Right lobe of liver (tissue), 6 donors: ENCODE measurements around the gene STK11IP. TPM values are rescaled to one million over a fixed set of nuclear protein-coding genes. Genes with fewer than 3 reads are reported as not detected.

ENCODE experiments used
- ATAC-seq, 4 donors: fragments of 200-7000 bp; cut with Tn5 transposase; one replicate each; pipeline ENCODE4 v1.9.1; 2020; ENCODE audit warnings: mild to moderate bottlenecking in 4 of 4, moderate library complexity in 4 of 4
- DNase-seq, 3 donors: peaks; one replicate each; pipeline ENCODE4 v3.0.0-alpha.2; 2020
- H3K27ac ChIP-seq, 3 donors: fragments of 200-600 bp; one replicate each; pipeline ENCODE4 v1.8.0; 2022
- H3K27me3 ChIP-seq, 2 donors: fragments of 200-600 bp; one replicate each; pipeline ENCODE4 v1.8.0; 2022
- H3K36me3 ChIP-seq, 4 donors: fragments of 200-600 bp; sonication (generic) in 1 of 4; one replicate each; pipeline versions ENCODE4 v1.5.1 to v1.8.0; 2017 to 2022; ENCODE audit warnings: control low read depth in 1 of 4
- H3K4me1 ChIP-seq, 4 donors: fragments of 200-600 bp; sonication (generic) in 1 of 4; one replicate each; pipeline versions ENCODE4 v1.5.1 to v1.8.0; 2017 to 2022; ENCODE audit warnings: control low read depth in 1 of 4
- H3K4me3 ChIP-seq, 3 donors: fragments of 200-600 bp; one replicate each; pipeline ENCODE4 v1.8.0; 2022
- H3K9me3 ChIP-seq, 4 donors: fragments of 200-600 bp; sonication (generic) in 1 of 4; one replicate each; pipeline versions ENCODE4 v1.5.1 to v1.8.0; 2017 to 2022; ENCODE audit warnings: control low read depth in 1 of 4
- CTCF ChIP-seq, 4 donors: fragments of 200-600 bp in 3 of 4; fragments of 450-650 bp in 1 of 4; IDR thresholded peaks; one replicate each; pipeline versions ENCODE4 v1.5.1 to v1.8.0; 2016 to 2022; ENCODE audit warnings: antibody characterized with exemption in 4 of 4, mild to moderate bottlenecking in 2 of 4
- POLR2A ChIP-seq: fragments of 450-650 bp; IDR thresholded peaks from one replicate; pipeline ENCODE4 v1.6.1; 2017; ENCODE audit warnings: antibody characterized with exemption, mild to moderate bottlenecking
- WGBS: methylation state at CpG from one replicate; pipeline ENCODE4 v1.1.6; 2018; ENCODE audit warnings: low coverage, low lambda C conversion rate; ENCODE audit not compliant: insufficient coverage; ENCODE audit errors: missing lambda C conversion rate; 5-methylcytosine and 5-hydroxymethylcytosine counted together
- intact Hi-C, 2 donors: fragments of 100-400 bp; cut with DNase I; formaldehyde crosslinking; loops; one replicate each; pipeline versions ENCODE4 v1.11.2 to v1.14.1; 2022
- total RNA-seq, 6 experiments: library from RNA; depleted of rRNA in 2 of 6; stranded (reverse); fragments of >200 nt in 2 of 6; fragmentation: NEBNext Ultra II Directional in 3 of 6; extraction: Animal tissue kit (Norgen Biotek cat#: 25700) in 3 of 6; gene quantifications; one replicate each; pipeline versions ENCODE4 v1.1.0 to v1.2.4, GENCODE V29; 2016 to 2023
- donor health status: DM: no; HTN: yes; CAD: no.
- donor health status: DM: no; HTN: no; CAD: no.
- donor health status: DM: no; HTN: no; CAD: no.
- donor health status: DM: no; HTN: yes; CAD: no.
- donor health status: DM: no; HTN: yes; CAD: no.

Gene STK11IP
- total RNA-seq, 6 experiments from 2014 or later = 3.6 to 10.8 (median 6.6) TPM

DNA sequence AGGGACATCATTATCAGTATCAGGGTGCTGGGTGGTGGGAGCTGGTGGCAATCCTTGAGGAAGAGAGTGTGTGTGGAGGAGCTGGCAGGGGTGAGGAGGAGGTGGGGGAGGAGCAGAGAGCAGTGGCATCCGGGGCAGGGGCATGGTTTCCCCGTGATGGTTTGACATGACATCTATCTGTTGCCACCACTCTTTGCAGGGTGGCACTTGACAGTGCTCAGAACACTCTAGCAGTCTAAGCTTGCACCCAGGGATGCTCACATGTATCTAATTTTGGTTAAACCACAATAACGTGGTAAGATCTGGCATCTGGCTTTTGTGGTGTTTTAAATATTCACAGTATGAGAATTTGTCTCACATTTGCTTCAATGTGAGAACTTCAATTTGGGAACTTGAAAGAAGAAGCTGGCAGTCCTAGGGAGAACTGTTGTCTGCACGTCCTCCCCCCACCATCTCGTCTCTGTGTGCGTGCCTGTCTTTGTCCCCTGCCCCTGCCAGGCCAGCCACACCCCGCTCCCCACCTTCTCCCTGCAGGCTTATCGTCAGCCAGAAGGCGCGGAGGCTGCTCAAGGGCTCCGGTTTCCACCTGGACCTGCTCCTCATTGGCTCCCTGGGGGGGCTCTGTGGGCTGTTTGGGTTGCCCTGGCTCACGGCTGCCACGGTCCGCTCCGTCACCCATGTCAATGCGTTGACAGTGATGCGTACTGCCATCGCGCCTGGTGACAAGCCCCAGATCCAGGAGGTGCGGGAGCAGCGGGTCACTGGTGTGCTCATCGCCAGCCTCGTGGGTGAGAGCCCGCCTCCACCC is 41.5 kb downstream of the STK11IP start:
- WGBS = 44% methylated on average over 6 of the region's 24 CpGs
- no peak for DNase-seq
- H3K36me3 ChIP-seq = no peaks in the 10 kb centered on the region
- H3K4me1 ChIP-seq = no peaks in the 10 kb centered on the region
- no peaks in the 10 kb centered on the region for H3K27me3 ChIP-seq
- no peaks in the 10 kb centered on the region for H3K9me3 ChIP-seq
- no peak for ATAC-seq
- H3K4me3 ChIP-seq = no peak overlapping the region
- H3K27ac ChIP-seq = no peak overlapping the region
- TF ChIP-seq CTCF (IDR thresholded peaks at IDR 0.05) = no peak
- TF ChIP-seq POLR2A = no peak
- intact Hi-C loops = no loop called here

DNA sequence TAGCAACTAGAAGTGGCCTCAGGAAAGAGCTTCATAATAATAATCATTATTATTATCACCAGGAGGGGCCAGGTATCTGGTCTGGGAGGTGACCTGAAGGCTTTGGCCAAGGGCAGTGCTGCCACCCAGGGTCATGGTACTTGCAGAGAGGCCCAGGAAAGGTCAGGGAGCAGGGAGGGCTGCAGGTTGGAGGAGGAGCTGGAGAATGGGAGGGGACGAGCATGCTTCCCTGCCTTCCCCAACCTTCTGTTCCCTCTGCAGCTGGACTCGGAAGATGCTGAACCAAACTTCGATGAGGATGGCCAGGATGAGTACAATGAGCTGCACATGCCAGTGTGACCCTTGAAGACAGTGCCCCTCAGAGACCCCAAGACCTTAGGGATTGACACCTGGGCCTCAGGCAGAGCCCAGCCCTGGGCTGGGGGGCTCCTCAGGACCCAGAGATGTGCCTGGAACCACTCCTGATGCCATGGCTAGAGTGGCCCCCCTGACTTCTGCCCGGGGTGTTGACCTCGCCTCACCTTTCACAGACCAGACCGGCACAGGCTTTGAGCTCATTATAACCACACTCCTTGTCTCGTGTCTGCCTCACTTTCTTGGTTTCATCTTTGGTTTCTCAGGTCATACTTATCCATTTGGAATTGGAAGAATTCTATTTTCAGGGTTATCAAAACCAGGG is 43.9 kb downstream of the STK11IP start:
- Histone ChIP-seq H3K27ac (no peak overlapping the region), H3K9me3 (no peaks in the 10 kb centered on the region), H3K4me3 (no peak overlapping the region), H3K36me3 (no peaks in the 10 kb centered on the region), H3K4me1 (no peaks in the 10 kb centered on the region), H3K27me3 (no peaks in the 10 kb centered on the region)
- WGBS = 71% methylated on average over 4 of the region's 7 CpGs
- no peak for TF ChIP-seq POLR2A
- no peak for TF ChIP-seq CTCF (IDR thresholded peaks at IDR 0.05)
- ATAC-seq (no peak), DNase-seq (no peak)
- intact Hi-C loops = no loop called here

GRCh38 chr2:219642069-219642454 is 44.4 kb downstream of the STK11IP start:
- Histone ChIP-seq H3K27ac (no peak overlapping the region), H3K9me3 (no peaks in the 10 kb centered on the region), H3K4me3 (no peak overlapping the region), H3K4me1 (no peaks in the 10 kb centered on the region), H3K36me3 (no peaks in the 10 kb centered on the region), H3K27me3 (no peaks in the 10 kb centered on the region)
- DNase-seq (no peak), ATAC-seq (no peak)
- WGBS = 65% methylated on average over 6 of the region's 8 CpGs
- intact Hi-C loops = no loop called here
- TF ChIP-seq CTCF (IDR thresholded peaks at IDR 0.05) = no peak
- TF ChIP-seq POLR2A = no peak

DNA sequence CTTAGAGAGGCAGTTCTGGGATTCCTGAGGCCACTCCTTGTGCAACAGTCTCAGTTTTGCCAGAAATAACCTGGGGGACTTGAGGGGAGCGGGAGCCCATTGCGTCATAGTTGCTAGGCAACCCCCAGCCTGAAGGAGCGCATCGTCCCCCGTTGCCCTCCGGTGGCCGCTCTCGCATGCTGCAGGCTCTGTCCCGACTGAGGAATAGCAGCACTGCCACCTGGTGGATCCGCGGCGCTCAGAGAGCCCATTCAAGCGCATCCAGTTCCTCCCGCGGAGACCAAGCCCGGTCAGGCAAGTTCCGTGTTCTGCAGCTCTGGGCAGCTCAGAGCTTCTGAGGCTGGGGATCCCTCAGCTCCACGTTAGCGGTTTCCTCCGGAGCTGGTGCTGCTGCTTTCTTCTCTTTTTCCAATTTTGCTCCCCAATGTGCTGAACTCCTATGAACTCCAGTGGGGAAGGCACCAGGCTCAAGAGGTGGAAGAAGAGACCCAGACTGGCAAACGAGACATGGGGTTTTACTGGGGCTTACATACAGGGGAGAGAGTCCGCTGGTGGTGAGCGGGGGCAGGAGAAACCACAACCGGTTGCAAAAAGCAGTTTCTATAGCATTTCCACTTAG is 44.9 kb downstream of the STK11IP start:
- Histone ChIP-seq H3K36me3 (no peaks in the 10 kb centered on the region), H3K27me3 (no peaks in the 10 kb centered on the region), H3K4me1 (no peaks in the 10 kb centered on the region), H3K9me3 (no peaks in the 10 kb centered on the region), H3K4me3 (no peak overlapping the region), H3K27ac (no peak overlapping the region)
- ATAC-seq (peak; percentile 99 to 100 (median 100)), DNase-seq (peak; percentile 95)
- intact Hi-C loops = no loop called here
- TF ChIP-seq CTCF (IDR thresholded peaks at IDR 0.05) = peak; percentile 99 to 100 (median 100)
- TF ChIP-seq POLR2A = no peak
- 14% methylated on average over 11 of the region's 24 CpGs for WGBS
